ENCODE measurements around the gene SEC14L1. TPM values are rescaled to one million over a fixed set of nuclear protein-coding genes. Genes with fewer than 3 reads are reported as not detected.

SEC14L1 gene
- total RNA-seq, 1 donor = 101 TPM

- no peak for DNase-seq (ENCODE audit: low read depth)
- H3K4me3 ChIP-seq (ENCODE audit: low read depth, low read length) = no peak overlapping the region
- TF ChIP-seq CTCF (IDR thresholded peaks at IDR 0.05; ENCODE audit: insufficient read depth, low read depth, low read length) = no peak
Observed at GRCh38 chr17:77126519-77126918, 14.2 kb upstream of the SEC14L1 start.

DNA sequence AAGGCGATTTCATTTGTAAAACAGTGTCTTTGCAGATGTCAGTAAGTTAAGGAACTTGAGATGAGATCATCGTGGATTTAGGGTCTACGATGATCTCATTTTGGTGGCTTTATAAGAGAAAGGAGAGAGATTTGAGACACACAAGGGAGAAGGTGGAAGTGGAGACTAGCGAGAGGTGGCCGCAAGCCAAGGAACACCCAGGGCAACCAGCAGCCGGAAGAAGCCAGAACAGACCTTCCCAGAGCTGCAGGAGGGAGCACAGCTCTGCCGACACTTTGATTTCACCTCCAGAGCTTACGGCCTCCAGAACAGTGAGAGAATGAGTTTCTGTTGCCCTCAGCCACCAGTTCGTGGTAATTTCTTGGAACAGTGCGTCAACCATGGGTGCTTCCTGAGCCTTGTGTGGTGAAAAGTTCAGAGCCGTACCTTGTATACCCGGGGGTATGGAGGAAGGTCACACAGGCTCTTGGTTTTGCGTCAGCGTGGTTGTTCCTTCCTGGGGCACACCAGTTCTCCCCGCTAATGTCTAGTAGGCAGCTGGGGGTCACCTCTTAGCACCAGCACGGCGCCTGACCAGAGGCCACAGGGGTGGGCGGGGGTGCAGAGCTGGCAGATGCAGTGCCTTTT lies 12.9 kb upstream of the SEC14L1 start:
- no peak for DNase-seq (ENCODE audit: low read depth)
- TF ChIP-seq CTCF (IDR thresholded peaks at IDR 0.05; ENCODE audit: insufficient read depth, low read depth, low read length) = no peak
- no peak overlapping the region for H3K4me3 ChIP-seq (ENCODE audit: low read depth, low read length)

DNA sequence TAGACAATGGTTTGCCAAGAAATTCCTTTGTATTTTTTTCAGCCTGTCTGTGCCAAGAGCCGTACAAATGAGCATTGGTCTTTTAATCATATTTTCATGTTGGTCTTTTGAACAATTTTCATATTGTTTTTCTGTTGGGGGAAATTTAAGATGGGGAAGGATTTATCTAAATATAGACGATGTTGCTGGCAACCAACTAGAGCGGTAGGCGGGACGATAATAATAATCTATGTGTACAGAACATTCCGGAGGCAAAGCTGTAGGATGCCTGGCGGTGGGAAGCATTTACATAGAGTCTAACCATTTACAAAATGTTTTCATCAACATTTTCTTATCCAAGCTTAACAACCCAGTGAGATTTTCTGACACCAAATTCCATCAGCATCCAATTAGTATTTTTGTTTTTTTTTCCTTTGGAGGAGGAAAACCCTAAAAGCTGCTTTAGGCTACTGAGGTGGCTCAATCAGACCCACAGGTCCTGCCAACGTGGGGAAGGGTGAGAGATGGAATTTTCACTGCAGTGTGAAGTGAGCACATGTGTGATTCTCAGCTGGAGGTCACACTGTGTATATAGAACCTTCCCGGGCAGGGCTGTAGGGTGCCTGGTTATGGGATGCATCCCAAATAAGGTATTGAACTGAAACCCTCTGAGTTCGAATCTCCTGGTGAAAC lies 11.7 kb upstream of the SEC14L1 start:
- H3K4me3 ChIP-seq (ENCODE audit: low read depth, low read length) = no peak overlapping the region
- TF ChIP-seq CTCF (IDR thresholded peaks at IDR 0.05; ENCODE audit: insufficient read depth, low read depth, low read length) = no peak
- DNase-seq (ENCODE audit: low read depth) = peak; percentile 58

- no peak for TF ChIP-seq CTCF (IDR thresholded peaks at IDR 0.05; ENCODE audit: insufficient read depth, low read depth, low read length)
- DNase-seq (ENCODE audit: low read depth) = peak; percentile 57
- H3K4me3 ChIP-seq (ENCODE audit: low read depth, low read length) = no peak overlapping the region
Observed at GRCh38 chr17:77129568-77130301, 11.0 kb upstream of the SEC14L1 start.

GRCh38 chr17:77130525-77130924 lies 10.2 kb upstream of the SEC14L1 start:
- DNase-seq (ENCODE audit: low read depth) = no peak
- H3K4me3 ChIP-seq (ENCODE audit: low read depth, low read length) = no peak overlapping the region
- TF ChIP-seq CTCF (IDR thresholded peaks at IDR 0.05; ENCODE audit: insufficient read depth, low read depth, low read length) = no peak

GRCh38 chr17:77131904-77132303 lies 8.9 kb upstream of the SEC14L1 start:
- DNase-seq (ENCODE audit: low read depth) = peak; percentile 95
- TF ChIP-seq CTCF (IDR thresholded peaks at IDR 0.05; ENCODE audit: insufficient read depth, low read depth, low read length) = no peak
- H3K4me3 ChIP-seq (ENCODE audit: low read depth, low read length) = no peak overlapping the region
